GM21381 (cell line): ENCODE results near the gene MC4R.
"Not testable (repeated sequence)": the region's sequence is repeated elsewhere in the genome, so short reads cannot be mapped to it uniquely, and the experiment has no call there.

Experiments
- ATAC-seq: cut with Tn5 transposase; IDR thresholded peaks from one replicate; pipeline ENCODE4 v1.9.1; 2021; ENCODE audit warnings: mild to moderate bottlenecking, moderate library complexity; ENCODE audit not compliant: unreplicated experiment

MC4R gene

GRCh38 chr18:60372596-60372995 lies at the start of gene MC4R:
MC4R (minus strand) TSS chr18:60372775; CDS start chr18:60372349, 426 bp downstream.
- ATAC-seq: no peak

GRCh38 chr18:60422306-60422705 lies 49.7 kb upstream of the MC4R start:
- ATAC-seq: not testable (repeated sequence)

GRCh38 chr18:60421356-60422118 lies 49.0 kb upstream of the MC4R start:
- ATAC-seq: no peak

GRCh38 chr18:60417946-60418345 lies 45.4 kb upstream of the MC4R start:
- ATAC-seq: no peak

- no peak for ATAC-seq
Measured at GRCh38 chr18:60413944-60414547, 41.5 kb upstream of the MC4R start.

- ATAC-seq: no peak
Measured at GRCh38 chr18:60411715-60412114, 39.1 kb upstream of the MC4R start.

GRCh38 chr18:60406721-60407120 lies 34.1 kb upstream of the MC4R start:
- no peak for ATAC-seq

- no peak for ATAC-seq
Measured at GRCh38 chr18:60404486-60405085, 32.0 kb upstream of the MC4R start.

- no peak for ATAC-seq
Measured at GRCh38 chr18:60401346-60401745, 28.8 kb upstream of the MC4R start.

- ATAC-seq: no peak
Measured at GRCh38 chr18:60391571-60392226, 19.1 kb upstream of the MC4R start.

- ATAC-seq: no peak
Measured at GRCh38 chr18:60389314-60389713, 16.7 kb upstream of the MC4R start.

- no peak for ATAC-seq
Measured at GRCh38 chr18:60385693-60386092, 13.1 kb upstream of the MC4R start.

GRCh38 chr18:60383893-60384292 lies 11.3 kb upstream of the MC4R start:
- ATAC-seq: no peak

- no peak for ATAC-seq
Measured at GRCh38 chr18:60377778-60378469, 5.3 kb upstream of the MC4R start.

GRCh38 chr18:60372132-60372531 lies 443 bp downstream of the MC4R start:
- ATAC-seq: no peak

- ATAC-seq: no peak
Measured at GRCh38 chr18:60358516-60358915, 14.1 kb downstream of the MC4R start.

- ATAC-seq: no peak
Measured at GRCh38 chr18:60350941-60351340, 21.6 kb downstream of the MC4R start.

- no peak for ATAC-seq
Measured at GRCh38 chr18:60350150-60350549, 22.4 kb downstream of the MC4R start.

- ATAC-seq: no peak
Measured at GRCh38 chr18:60347526-60348045, 25.0 kb downstream of the MC4R start.

- ATAC-seq: no peak
Measured at GRCh38 chr18:60339018-60339417, 33.6 kb downstream of the MC4R start.

GRCh38 chr18:60331890-60332289 lies 40.7 kb downstream of the MC4R start:
- no peak for ATAC-seq
